NCI-H1694 (cell line): ENCODE results near the gene ABCA3.
"Not testable (repeated sequence)": the region's sequence is repeated elsewhere in the genome, so short reads cannot be mapped to it uniquely, and the experiment has no call there.

ENCODE experiments used
- DNase-seq: peaks from one replicate; lab custom pipeline; 2025; lab: John Stamatoyannopoulos, UW

Gene ABCA3

DNA sequence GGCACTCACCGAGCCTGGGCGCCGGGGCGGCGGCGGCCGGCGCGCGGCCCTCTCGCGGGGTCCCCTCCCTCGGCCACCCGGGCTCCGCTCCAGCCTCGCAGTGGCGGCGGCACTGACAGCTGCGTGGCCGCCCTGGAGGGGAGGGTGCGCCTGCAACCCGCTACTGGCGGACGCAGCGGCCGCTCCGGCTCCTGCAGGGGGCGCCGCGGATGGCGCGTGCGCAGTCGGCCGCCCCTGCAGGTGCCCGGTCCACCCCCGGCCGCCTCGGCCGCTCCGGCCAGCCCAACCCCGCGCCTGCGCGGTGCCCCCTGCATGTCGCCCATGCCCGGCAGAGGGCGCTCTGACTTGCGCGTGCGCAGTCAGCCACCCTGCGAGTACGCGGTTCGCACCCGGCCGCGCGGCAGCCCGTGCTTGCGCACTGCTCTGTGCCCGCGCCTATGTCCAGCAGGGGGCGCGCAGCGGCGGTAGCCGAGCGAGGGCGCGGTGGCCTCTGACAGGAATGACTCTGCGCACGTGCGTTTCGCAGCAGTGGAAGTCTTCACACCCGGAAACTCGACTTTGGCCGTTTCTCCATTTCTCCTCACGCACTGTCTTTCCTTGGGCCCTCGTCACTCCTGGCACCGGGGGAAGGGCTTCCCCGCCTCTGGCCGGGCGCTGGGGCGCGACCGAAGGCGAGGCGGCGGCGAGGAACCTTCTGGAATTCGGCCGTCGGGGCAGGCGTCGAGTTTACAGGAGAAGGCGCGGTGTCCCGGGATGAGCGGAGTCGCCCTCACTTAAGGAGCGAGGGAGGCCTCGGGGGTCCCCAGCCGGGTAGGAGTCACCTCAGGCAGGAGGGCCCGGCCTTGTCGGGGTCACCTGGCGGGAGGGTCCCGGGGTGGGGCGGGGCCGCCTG lies at the start of gene ABCA3:
TSS of gene ABCA3 (minus strand) at position 165 of the 892 bp plus-strand sequence. CDS start 14,262 bp downstream, outside the sequence.
- DNase-seq, result peak; percentile 68

DNA sequence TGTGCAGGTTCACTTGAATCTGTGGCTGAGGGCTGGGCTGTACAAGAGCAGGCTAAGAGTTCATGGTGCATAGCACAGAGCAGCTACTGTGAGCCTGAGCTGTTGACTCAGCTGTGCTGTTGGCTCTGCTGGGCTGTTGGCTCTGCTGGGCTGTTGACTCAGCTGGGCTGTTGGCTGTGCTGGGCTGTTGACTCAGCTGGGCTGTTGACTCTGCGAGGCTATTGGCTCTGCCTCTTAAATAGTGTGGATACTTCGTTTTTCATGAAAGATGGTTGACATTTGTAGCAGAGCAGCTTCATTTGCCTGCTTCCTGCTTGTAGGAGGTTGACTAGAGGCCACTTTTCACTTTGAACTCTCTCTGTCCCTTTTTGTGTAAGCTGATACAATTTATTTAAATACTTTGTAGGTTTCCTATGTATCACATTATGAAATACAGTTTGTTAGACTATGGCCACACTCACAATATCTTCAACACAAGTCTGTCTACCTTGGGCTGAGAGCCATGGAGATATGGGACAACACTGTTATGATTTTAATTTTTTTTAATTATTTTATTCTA lies 48.4 kb upstream of the ABCA3 start:
- DNase-seq, result no peak

DNA sequence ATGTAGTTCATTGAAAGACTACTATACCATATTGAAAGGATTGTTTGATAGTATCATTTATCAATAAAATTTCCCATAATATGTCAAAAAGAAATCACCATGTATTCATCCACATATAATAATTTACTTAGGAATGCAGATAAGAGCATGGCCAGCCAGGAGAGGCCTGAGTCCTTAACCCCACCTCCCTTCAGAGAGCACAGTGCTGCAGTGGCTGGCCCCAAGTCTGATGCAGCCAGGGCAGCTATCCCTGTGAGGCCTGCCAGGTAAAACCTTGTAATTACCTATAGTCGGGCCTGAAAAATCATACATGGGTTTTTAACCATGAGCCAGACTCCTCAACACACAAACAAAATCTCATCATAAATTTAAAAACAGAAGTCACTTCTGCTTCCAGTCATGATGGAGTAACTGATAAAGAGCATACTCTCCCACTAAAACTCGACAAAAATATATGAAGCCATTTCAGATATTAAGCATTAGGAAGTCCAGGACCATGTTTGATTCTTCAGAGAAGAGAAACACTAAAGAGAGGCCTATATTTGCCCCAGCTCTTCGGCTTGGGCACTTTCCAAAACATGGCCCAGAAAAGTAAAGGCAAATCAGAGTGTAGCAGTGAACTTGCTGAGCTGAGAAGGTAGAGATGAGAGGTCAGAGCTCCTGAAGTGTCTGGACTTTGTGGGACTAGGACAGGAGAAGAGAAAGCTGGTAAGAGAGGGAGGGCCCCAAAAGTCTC lies 47.8 kb upstream of the ABCA3 start:
- no peak for DNase-seq

DNA sequence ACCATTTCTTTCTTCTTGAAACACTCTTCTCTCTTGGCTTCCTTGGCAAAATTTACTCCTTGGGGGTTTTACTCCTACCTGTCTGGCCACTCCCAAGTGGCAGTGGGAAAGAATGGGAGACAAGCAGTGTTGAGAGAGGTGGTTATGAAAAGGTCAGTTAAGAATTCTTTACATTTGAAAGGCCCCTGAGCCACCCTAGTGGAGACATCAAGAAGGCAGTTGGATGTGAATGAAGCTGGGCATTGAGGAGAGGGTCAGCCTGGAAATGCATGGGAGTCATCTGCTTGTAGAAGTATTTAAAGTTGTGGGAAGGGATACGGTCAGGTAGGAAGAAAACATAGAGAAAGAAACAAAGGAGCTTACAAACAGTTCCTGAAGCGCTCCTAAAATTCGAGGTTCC lies 46.5 kb upstream of the ABCA3 start:
- no peak for DNase-seq

DNA sequence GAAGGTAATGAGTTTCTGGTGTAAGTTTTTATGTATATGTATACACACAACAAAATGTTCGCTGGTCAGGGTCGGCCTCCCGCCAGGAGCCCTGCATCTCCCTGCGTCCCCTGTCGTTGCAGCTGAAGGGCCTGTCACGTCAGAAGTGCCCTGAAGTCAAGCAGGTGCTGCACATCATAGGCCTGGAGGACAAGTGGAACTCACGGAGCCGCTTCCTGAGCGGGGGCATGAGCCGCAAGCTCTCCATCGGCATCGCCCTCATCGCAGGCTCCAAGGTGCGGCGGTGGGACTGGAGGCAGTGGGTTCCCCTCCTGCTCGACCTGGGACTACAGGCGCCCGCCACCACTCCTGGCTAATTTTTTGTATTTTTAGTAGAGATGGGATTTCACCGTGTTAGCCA lies 45.5 kb upstream of the ABCA3 start:
- DNase-seq, result not testable (repeated sequence)

DNA sequence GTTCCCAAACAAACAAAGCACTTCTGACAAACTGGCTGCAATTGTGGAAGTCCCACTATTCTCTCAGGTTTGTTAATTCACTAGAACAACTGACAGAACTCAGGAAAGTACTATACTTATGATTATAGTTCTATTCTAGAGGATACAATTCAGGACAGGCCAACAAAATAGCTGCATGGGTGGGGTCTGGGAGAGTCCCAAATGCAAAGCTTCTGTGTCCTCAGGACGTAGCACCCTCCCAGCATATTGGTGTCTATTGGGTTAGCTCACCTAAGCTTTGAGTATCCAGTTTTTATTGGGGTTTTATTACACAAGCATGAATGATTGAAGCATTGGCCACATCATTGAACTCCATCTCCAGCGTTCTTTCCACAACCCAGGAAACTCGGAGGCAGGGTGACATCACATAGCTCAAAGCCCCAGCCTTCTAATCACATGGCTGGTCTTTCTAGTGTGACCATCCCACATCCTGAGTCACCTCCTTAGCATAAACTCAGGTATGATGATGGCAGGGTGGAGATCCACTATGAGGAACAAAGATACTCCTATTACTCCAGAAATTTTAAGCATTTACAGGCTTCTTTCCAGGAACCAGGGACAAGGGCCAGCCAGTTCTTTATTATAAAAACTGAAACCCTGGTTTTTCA lies 44.8 kb upstream of the ABCA3 start:
- no peak for DNase-seq

DNA sequence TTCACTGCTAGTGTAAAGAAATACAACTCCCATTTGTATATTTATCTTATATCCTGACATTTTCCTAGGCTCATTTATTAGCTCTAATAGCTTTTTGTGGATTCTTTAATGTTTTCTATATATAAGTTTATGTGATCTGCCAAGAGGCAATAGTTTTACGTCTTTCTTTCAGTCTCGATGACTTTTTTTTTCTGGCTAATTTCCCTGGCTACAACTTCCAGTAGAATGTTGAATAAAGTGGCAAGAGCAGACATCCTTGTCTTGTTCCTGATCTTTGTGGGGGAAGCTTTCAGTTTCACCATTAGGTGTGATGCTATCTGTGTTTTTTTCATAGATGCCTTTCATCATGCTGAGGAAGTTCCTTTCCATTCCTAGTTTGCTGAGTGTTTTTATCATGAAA lies 43.9 kb upstream of the ABCA3 start:
- DNase-seq, result no peak

DNA sequence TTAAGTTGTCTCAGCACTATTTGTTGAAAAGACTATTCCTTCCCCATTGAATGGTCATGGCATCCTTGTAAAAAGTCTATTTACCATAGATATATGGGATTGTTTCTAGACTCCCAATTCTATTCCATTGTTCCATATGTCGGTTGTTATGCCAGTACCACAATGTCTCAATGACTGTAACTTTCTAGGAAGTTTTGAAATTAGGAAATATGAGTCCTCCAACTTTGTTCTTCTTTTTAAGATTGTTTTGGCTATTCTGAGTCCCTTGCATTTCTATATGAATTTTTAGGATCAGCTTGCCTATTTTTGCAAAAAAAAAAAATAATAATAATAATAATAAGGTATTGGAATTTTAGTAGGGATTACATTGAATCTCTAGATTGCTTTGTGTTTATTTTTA lies 43.0 kb upstream of the ABCA3 start:
- DNase-seq, result no peak

DNA sequence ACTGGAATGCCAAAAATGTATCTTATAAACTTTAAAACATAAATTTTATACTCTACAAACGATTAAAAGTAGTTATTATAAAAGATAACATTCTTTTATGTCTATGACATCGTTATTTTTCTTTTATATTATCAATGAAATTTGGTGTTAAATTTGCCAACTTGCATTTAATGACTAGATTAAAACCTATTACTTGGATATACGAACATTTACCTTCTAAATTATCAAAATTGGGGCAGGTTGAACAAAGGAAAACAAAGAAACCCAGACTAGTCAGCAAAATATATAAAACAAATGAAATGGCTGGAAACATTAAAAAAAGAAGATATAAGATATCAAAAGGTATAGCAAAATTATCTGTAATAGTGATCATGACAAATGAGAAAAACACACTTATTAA lies 34.1 kb upstream of the ABCA3 start:
- no peak for DNase-seq

DNA sequence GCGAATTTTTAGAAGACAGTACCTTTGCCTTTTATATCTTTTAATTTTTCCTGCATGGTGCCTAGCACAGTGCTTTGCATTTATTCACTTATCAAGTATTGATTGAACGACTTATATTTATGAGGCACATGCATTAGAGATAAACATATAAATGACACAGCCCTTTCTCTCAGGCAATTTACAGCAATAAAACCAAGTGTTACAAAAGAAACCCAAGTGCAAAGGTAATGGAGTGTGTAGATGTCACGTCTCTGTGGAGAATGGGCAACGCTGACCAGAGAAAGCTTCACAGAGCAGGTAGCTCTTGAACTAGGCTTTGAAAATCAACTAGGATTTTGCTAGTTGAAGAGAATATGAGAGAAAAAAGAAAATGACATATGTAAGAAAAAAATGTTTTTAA lies 32.6 kb upstream of the ABCA3 start:
- no peak for DNase-seq

DNA sequence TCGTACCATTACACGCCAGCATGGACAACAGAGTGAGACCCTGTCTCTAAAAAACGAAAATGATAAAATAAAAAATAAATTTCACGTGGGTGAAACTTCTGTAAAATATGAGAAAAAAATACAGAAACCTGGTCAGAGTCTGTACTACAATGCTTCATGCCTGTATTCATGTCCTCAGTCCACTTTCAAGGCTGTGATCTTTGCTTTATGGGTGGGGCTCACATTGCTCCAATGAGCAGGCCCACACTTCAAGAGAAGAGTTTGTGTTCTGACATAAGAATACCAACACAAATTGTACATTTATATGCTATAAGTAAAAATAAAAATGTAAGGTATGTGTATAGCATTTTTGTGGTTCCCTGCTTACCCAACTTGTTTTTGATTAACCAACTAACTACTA lies 32.2 kb upstream of the ABCA3 start:
- no peak for DNase-seq

DNA sequence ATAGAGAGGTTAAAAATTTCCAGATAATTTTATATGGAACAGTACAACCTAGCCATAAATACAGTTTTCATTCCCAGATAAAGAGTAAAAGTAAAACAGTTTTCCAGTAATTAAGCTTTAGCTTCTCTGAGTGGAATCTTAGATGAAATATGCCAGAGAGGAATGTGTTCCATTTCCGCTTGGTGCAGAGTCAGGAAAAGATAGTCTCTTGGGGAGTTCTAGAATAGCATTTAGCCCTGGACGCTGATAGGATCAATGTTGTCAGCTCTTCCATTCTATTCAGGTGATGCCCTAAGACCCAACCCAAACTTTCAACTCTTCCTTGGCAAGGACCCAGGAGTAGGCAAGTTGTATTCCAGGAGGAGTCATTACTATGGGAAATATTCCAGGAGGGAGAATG lies 30.9 kb upstream of the ABCA3 start:
- DNase-seq, result no peak

DNA sequence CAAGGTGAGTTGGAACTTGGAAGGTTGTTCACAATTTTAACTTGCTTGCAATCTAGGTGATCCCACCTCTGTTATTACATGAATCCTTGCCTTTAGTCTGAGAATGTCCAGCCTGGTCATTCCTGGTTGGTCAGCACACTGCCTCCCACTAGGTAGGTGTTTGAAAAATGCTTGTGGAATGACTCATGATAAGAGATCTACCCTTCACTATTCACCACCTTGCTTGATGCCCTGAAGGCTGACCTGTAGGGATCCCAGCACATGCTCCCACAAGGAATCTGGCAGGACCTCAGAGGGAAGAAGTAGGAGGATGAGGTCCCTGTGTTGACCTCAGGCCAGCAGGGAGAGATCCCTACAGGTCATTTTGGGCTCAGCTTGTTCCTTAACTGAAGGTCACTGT lies 30.2 kb upstream of the ABCA3 start:
- no peak for DNase-seq

DNA sequence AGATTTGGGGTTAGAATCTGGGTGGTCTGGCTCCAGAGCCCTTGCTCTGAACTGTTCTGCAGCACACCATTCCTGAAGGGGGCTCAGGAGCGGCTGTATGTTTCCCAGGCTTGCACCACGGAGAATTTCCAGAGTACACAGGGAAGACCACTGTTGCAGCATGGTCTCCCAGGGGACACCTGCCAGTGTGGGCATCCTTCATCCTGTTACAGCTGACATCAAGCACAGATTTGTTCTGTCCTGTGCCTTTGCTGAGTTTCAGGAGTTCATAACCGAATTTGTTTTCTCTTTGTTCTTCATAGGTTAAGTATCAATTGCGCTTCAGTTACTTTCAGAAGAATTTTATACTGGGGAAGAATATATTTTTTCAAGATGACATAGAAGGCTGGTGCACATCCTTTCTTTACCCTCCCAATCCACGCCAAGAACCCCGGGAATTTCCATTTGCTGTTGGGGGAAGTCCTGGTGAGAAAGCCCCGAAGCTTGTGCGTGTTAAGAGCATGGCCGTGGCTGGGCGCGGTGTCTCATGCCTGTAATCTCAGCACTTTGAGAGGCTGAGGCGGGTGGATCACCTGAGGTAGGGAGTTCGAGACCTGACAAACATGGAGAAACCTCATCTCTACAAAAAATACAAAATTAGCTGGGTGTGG lies 26.3 kb upstream of the ABCA3 start:
- DNase-seq, result no peak

DNA sequence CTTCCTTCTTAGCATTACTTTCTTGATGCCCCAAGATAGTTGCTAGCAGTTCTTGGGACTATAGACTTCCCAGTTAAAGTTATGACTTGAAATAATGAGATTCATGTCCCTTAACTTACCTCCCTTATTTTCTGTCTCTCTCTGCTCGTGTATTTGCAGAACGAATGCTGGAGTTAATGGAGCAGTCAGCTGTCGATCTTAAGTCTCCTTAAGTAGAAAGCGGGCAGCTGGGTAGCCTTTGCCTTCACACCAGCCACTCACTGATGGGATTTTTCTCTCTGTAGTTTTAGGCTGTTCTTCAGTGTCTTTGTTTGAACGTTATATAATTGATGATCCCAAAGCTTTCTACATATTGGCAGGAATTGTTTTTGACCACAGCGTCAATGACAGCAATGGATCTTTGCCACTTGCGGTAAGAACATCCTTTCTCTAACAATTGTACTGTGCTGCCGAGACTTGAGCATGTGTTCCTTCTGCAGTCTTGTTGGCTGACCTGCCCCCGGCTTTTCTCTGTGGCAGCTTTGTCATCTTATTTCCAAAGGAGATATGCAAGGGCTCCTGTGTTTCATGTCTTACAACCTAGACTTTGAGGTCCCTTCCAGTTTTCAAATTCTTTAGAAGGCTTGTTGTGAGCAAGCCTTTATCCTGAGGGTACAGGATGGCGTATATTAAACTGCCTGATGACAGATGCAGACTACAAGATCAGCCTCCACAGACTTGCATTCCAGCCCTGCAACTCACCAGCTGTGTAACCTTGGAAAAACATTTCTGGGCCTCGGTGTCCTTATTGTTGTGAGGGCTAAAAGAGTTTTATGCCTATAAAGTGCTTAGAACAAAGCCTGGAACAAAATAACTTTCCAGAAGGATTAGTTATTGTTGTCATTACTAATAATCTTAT lies 25.1 kb upstream of the ABCA3 start:
- DNase-seq, result no peak

DNA sequence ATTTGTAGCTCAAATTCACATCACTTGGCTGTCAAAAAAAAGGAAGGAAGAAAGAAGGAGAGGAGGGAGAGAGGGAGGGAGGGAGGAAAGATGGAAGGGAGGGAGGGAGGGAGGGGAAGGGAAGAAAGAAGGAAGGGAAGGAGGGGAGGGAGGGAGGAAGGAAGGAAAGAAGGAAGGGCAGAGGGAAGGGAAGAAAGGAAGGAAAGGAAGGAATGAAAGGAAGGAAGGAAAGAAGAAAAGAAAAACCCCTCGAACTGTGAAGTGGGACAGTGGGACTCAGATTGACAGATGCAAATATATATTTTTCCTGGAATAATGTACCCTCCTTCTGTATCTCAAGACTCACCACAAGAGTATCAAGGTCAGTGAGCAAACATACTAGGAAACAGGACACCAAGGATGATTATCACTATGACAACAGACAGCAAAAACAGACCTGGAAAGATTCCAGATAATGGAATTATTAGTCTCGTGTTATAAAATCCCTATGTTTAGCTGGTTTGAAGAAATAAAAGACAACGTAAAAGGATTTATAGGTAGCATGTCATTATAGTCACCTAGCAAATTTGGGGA lies 24.2 kb upstream of the ABCA3 start:
- no peak for DNase-seq

DNA sequence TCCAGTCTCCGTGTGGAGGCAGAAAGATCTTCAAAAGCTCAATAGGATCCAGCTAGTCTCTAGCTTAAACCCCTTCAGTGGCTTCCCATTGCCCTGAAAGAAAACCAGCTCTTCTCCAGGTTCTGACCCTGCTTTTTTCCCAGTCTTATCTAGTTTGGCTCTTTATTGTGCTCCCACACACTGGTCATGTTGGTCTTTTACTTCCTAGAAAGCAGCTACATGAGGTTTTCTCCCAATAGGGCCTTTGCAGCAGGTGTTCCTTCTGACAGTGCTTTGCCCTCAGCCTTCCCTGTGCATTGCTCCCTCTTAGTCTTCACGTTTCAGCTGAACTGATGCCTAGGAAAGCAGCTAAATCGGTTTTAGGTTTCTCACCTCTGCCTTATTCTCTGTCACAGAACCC lies 21.7 kb upstream of the ABCA3 start:
- DNase-seq, result no peak

DNA sequence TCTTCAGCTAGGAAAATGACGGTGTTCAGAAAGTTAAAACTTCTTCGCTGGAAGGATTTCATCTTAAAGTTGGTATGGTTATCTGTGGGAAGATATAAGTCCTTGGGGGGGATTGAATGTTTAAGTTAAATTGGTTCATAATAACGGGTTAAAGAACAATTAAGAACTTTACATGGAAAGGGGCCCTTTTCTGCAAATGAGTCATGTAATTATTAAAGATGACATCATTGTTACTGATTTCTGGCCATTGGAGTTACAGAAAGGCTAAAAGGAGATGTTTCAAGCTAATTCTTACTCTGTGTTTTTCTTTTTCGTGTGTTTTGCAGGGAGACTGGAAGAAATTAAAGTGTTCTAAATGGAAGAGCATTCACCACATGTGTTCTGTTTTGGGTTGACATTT lies 20.6 kb upstream of the ABCA3 start:
- DNase-seq, result no peak

DNA sequence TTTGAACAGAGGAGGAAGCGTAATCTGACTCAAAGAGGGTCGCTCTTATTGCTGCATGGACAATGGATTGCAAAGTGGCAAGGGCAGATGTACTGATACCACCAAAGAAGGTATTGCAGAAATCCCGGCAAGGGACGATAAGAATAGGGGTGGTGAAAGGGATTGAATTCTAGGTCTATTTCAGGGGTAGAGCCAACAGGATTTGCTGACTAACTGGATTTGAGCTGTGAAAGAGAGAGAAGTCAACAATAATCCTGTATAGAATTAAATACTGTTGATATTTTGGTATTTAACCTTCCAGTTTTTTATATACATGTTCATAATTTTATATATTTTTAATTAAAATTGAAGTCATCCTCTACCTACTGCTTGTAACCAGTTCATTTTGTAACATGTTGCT lies 19.4 kb upstream of the ABCA3 start:
- DNase-seq, result no peak

DNA sequence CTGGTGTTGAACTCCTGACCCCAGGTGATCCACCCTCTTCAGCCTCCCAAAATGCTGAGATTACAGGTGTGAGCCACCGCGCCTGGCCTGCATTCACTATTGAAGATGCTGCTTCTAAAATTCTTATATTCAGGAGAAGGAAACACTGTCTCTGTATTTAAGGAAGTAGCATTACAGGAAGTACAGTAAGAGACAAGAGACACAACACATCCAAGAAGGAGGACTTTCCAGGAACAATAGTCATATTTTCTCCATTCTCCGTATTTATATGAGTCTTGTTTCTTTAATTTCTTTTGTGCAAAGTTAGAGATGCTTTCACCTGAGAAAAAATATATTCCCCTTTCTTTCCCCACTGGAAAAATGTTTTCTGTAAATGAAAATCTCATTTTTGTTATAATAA lies 18.3 kb upstream of the ABCA3 start:
- no peak for DNase-seq

DNA sequence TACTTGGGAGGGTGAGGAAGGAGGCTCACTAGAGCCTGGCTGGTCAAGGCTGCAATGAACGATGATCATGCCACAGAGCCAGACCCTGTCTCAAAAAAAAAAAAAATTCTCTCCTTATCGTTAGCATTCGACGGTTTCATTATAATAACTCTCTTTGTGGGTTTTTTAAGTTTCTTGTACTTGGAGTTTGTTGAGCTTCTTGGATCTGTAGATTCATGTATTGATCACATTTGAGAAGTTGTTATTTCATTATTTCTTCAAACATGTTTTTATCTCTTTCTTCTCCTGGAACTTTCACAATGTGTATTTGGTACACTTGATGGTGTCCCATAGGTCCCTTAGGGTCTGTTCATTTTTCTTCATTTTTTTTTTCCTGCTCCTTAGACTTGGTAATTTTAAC lies 16.8 kb upstream of the ABCA3 start:
- DNase-seq, result no peak
